WTC11 (cell line): Measurements from ENCODE around the gene VKORC1. TPM values are rescaled to one million over a fixed set of nuclear protein-coding genes. Genes with fewer than 3 reads are reported as not detected.
A peak's percentile ranks its signal among the peaks of the same experiment; 100 is the strongest.

ENCODE experiments used
- ATAC-seq: fragments of 200-7000 bp; cut with Tn5 transposase; 2 replicates; pipeline ENCODE4 v1.10.0; 2021; ENCODE audit warnings: mild to moderate bottlenecking, moderate library complexity
- CTCF ChIA-PET: fragments of 300-600 bp; sonication (Branson Sonifier 250); formaldehyde crosslinking; loops from one replicate; lab custom pipeline; 2021; ENCODE audit warnings: antibody characterized with exemption; lab: Charles Lee
- POLR2A ChIA-PET: fragments of 350-600 bp; sonication (Branson Sonifier 250); formaldehyde crosslinking; loops from one replicate; lab custom pipeline; 2021; ENCODE audit warnings: antibody characterized with exemption; lab: Charles Lee
- DNase-seq: peaks from one replicate; pipeline ENCODE4 v3.0.0; 2021; ENCODE audit warnings: low spot score
- H3K27ac Mint-ChIP-seq: 2 replicates; pipeline ENCODE4 v1.8.0; 2021; ENCODE audit warnings: mixed read lengths
- H3K27me3 Mint-ChIP-seq: 2 replicates; pipeline ENCODE4 v1.8.0; 2021; ENCODE audit warnings: low read depth, mild to moderate bottlenecking, moderate library complexity, mixed read lengths
- H3K36me3 Mint-ChIP-seq: 2 replicates; pipeline ENCODE4 v1.8.0; 2021; ENCODE audit warnings: mixed read lengths
- H3K4me1 Mint-ChIP-seq: 2 replicates; pipeline ENCODE4 v1.8.0; 2022; ENCODE audit warnings: mixed read lengths
- H3K4me3 Mint-ChIP-seq: 2 replicates; pipeline ENCODE4 v1.8.0; 2021; ENCODE audit warnings: mild to moderate bottlenecking, moderate library complexity, mixed read lengths
- H3K9me3 Mint-ChIP-seq: 2 replicates; pipeline ENCODE4 v1.8.0; 2021; ENCODE audit warnings: mixed read lengths
- CBFB ChIP-seq: sonication (generic); formaldehyde crosslinking; IDR thresholded peaks from 2 replicates; pipeline ENCODE4 v1.8.1; 2022; ENCODE audit warnings: mild to moderate bottlenecking, low read depth, missing genetic modification reagents
- CDX4 ChIP-seq: fragments of 250-450 bp; sonication (Bioruptor Pico); IDR thresholded peaks from 2 replicates; pipeline ENCODE4 v1.9.0; 2021; ENCODE audit warnings: moderate library complexity, mild to moderate bottlenecking, inconsistent platforms, borderline replicate concordance
- CREM ChIP-seq: sonication (generic); formaldehyde crosslinking; IDR thresholded peaks from 2 replicates; pipeline ENCODE4 v1.8.1; 2022; ENCODE audit warnings: mild to moderate bottlenecking, missing genetic modification reagents, moderate library complexity
- E2F5 ChIP-seq: sonication (generic); formaldehyde crosslinking; IDR thresholded peaks from 2 replicates; pipeline ENCODE4 v1.8.1; 2022; ENCODE audit warnings: mild to moderate bottlenecking, moderate library complexity, missing genetic modification reagents
- ELF4 ChIP-seq: sonication (generic); formaldehyde crosslinking; IDR thresholded peaks from 2 replicates; pipeline ENCODE4 v1.8.1; 2022; ENCODE audit warnings: low read depth, mild to moderate bottlenecking, moderate library complexity, missing genetic modification reagents
- ETV6 ChIP-seq: sonication (generic); formaldehyde crosslinking; IDR thresholded peaks from 2 replicates; pipeline ENCODE4 v1.8.1; 2022; ENCODE audit warnings: mild to moderate bottlenecking, missing genetic modification reagents
- FOXK1 ChIP-seq: sonication (generic); formaldehyde crosslinking; IDR thresholded peaks from 2 replicates; pipeline ENCODE4 v1.8.0; 2022; ENCODE audit warnings: mild to moderate bottlenecking, moderate library complexity, missing genetic modification reagents
- FOXP1 ChIP-seq: sonication (generic); formaldehyde crosslinking; IDR thresholded peaks from 2 replicates; pipeline ENCODE4 v1.8.0; 2022; ENCODE audit warnings: missing genetic modification reagents, mild to moderate bottlenecking, moderate library complexity, borderline replicate concordance
- GTF2I ChIP-seq: fragments of 250-450 bp; sonication (Bioruptor Pico); conservative IDR thresholded peaks from 2 replicates; pipeline ENCODE4 v1.4.0; 2021; ENCODE audit warnings: mild to moderate bottlenecking
- NR3C1 ChIP-seq: sonication (generic); formaldehyde crosslinking; conservative IDR thresholded peaks from 2 replicates; pipeline ENCODE4 v1.8.1; 2023; ENCODE audit warnings: low read depth, mild to moderate bottlenecking, missing genetic modification reagents
- OVOL2 ChIP-seq: fragments of 250-450 bp; sonication (Bioruptor Pico); IDR thresholded peaks from 2 replicates; pipeline ENCODE4 v1.9.0; 2021; ENCODE audit warnings: mild to moderate bottlenecking, borderline replicate concordance
- RORB ChIP-seq: fragments of 250-450 bp; sonication (Bioruptor Pico); IDR thresholded peaks from 2 replicates; pipeline ENCODE4 v1.9.0; 2021; ENCODE audit warnings: mild to moderate bottlenecking
- SMAD3 ChIP-seq: sonication (generic); formaldehyde crosslinking; IDR thresholded peaks from 2 replicates; pipeline ENCODE4 v1.8.0; 2022; ENCODE audit warnings: missing genetic modification reagents, mild to moderate bottlenecking, borderline replicate concordance
- SP1 ChIP-seq: sonication (generic); formaldehyde crosslinking; conservative IDR thresholded peaks from 2 replicates; pipeline ENCODE4 v1.8.1; 2022; ENCODE audit warnings: missing genetic modification reagents
- TP53 ChIP-seq: sonication (generic); formaldehyde crosslinking; IDR thresholded peaks from 2 replicates; pipeline ENCODE4 v1.8.1; 2023; ENCODE audit warnings: mild to moderate bottlenecking, missing genetic modification reagents
- USF1 ChIP-seq: sonication (generic); formaldehyde crosslinking; IDR thresholded peaks from 2 replicates; pipeline ENCODE4 v1.8.0; 2022; ENCODE audit warnings: mild to moderate bottlenecking, missing genetic modification reagents
- ZBTB21 ChIP-seq: sonication (generic); formaldehyde crosslinking; IDR thresholded peaks from 2 replicates; pipeline ENCODE4 v1.8.1; 2023; ENCODE audit warnings: mild to moderate bottlenecking, missing genetic modification reagents, borderline replicate concordance
- ZNF232 ChIP-seq: sonication (generic); formaldehyde crosslinking; IDR thresholded peaks from 2 replicates; pipeline ENCODE4 v1.8.0; 2022; ENCODE audit warnings: mild to moderate bottlenecking, missing genetic modification reagents
- ZNF396 ChIP-seq: fragments of 250-450 bp; sonication (Bioruptor Pico); IDR thresholded peaks from 2 replicates; pipeline ENCODE4 v1.8.0; 2021; ENCODE audit warnings: mild to moderate bottlenecking, moderate library complexity, borderline replicate concordance
- ZNF532 ChIP-seq: fragments of 250-450 bp; sonication (Bioruptor Pico); IDR thresholded peaks from 2 replicates; pipeline ENCODE4 v1.9.0; 2021; ENCODE audit warnings: mild to moderate bottlenecking, borderline replicate concordance
- total RNA-seq: library from RNA; stranded (reverse); gene quantifications from 3 replicates; pipeline ENCODE4 v1.2.3, GENCODE V29; 2021
- TF ChIP-seq, protein P1 (sequence below): sonication (generic); formaldehyde crosslinking; IDR thresholded peaks from 2 replicates; pipeline ENCODE4 v1.8.0; 2022; ENCODE audit warnings: mild to moderate bottlenecking, missing genetic modification reagents
- TF ChIP-seq, protein P2 (sequence below): sonication (generic); formaldehyde crosslinking; IDR thresholded peaks from 2 replicates; pipeline ENCODE4 v1.8.0; 2022; ENCODE audit warnings: mild to moderate bottlenecking, missing genetic modification reagents

The VKORC1 gene
- total RNA-seq, 1 experiment from 2014 or later, result 85.7 TPM

GRCh38 chr16:31108035-31108793 lies 13.6 kb upstream of the VKORC1 start, which contains the start of gene BCKDK (continued):
- TF ChIP-seq ZNF232 (0 out of 2 replicates have a peak, but pooled peaks have one; percentile 39), FOXK1 (CRISPR knock-in tag) (peak; percentile 67; the same call in 1 of the 2 replicates), ZNF396 (no peak), FOXP1 (peak; percentile 65; the same call in 1 of the 2 replicates), RORB (CRISPR knock-in tag) (no peak), SP1 (CRISPR knock-in tag) (peak; percentile 95)
- TF ChIP-seq, protein P1, sequence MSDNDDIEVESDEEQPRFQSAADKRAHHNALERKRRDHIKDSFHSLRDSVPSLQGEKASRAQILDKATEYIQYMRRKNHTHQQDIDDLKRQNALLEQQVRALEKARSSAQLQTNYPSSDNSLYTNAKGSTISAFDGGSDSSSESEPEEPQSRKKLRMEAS (CRISPR knock-in tag), result peak; percentile 44; the same call in 1 of the 2 replicates
- TF ChIP-seq, protein P2, sequence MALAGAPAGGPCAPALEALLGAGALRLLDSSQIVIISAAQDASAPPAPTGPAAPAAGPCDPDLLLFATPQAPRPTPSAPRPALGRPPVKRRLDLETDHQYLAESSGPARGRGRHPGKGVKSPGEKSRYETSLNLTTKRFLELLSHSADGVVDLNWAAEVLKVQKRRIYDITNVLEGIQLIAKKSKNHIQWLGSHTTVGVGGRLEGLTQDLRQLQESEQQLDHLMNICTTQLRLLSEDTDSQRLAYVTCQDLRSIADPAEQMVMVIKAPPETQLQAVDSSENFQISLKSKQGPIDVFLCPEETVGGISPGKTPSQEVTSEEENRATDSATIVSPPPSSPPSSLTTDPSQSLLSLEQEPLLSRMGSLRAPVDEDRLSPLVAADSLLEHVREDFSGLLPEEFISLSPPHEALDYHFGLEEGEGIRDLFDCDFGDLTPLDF (CRISPR knock-in tag), result no peak

DNA sequence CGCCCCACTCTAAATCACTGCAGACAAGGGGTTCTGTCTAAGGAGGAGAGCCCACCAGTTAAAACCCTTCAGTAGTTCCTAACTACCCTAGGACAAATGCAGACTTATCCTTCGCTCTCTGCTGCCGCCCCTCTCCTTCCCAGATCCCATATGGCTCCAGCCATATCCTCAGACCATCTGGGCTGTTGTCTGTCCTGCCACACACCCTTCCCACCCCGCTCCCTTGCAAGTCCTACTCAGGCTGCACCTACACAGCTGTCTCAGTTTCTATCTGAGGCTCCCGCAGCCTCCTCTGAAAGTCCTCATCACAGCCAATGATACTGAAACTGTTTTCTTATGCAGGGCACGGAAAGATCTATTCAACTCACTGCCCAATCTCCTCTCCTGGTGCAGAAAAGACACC lies 12.9 kb upstream of the VKORC1 start:
- DNase-seq (no peak), ATAC-seq (no peak)
- no peak overlapping the region for H3K27ac Mint-ChIP-seq
- TF ChIP-seq ELF4, result no peak
- no peak for TF ChIP-seq ZNF532 (CRISPR knock-in tag)
- no peak for TF ChIP-seq ZBTB21 (CRISPR knock-in tag)
- TF ChIP-seq USF1 (CRISPR knock-in tag), result no peak
- POLR2A ChIA-PET, result no interaction called here
- H3K4me3 Mint-ChIP-seq, result peak overlapping the region; percentile 74
- H3K4me1 Mint-ChIP-seq, result peaks cover 9% of the 10 kb centered on the region; the same call in 1 of the 2 replicates
- H3K36me3 Mint-ChIP-seq, result peaks cover 27% of the 10 kb centered on the region
- CTCF ChIA-PET, result interaction anchor here (0.7 to 3.0 kb wide), 3 partner anchors 13 to 123 kb away, joined by 3 to 9 read pairs (median 5); partner anchors contain the start of gene HSD3B7
- H3K9me3 Mint-ChIP-seq, result no peaks in the 10 kb centered on the region
- peaks cover 4% of the 10 kb centered on the region for H3K27me3 Mint-ChIP-seq

GRCh38 chr16:31106509-31107464 lies 12.2 kb upstream of the VKORC1 start:
- H3K36me3 Mint-ChIP-seq, result peaks cover 23% of the 10 kb centered on the region
- H3K4me3 Mint-ChIP-seq, result peak overlapping the region; percentile 74
- no peak overlapping the region for H3K27ac Mint-ChIP-seq
- H3K27me3 Mint-ChIP-seq, result peaks cover 4% of the 10 kb centered on the region
- DNase-seq (no peak), ATAC-seq (no peak)
- CTCF ChIA-PET, result interaction anchor here (0.7 to 3.0 kb wide), 2 partner anchors 13 to 35 kb away, joined by 3 to 9 read pairs; no protein-coding TSS in a partner anchor
- POLR2A ChIA-PET, result interaction anchor here (0.5 kb wide), 1 partner anchor 10 kb away, joined by 4 read pairs; no protein-coding TSS in a partner anchor
- no peaks in the 10 kb centered on the region for H3K9me3 Mint-ChIP-seq
- TF ChIP-seq TP53 (CRISPR knock-in tag), result no peak
- TF ChIP-seq CBFB (CRISPR knock-in tag), result no peak
- TF ChIP-seq ETV6 (CRISPR knock-in tag), result no peak
- no peak for TF ChIP-seq CREM (CRISPR knock-in tag)
- no peak for TF ChIP-seq CDX4 (CRISPR knock-in tag)
- TF ChIP-seq ZNF232, result no peak
- TF ChIP-seq OVOL2, result no peak
- no peak for TF ChIP-seq GTF2I (CRISPR knock-in tag)
- no peak for TF ChIP-seq SMAD3 (CRISPR knock-in tag)
- TF ChIP-seq RORB (CRISPR knock-in tag), result no peak
- TF ChIP-seq ZBTB21 (CRISPR knock-in tag), result no peak
- no peak for TF ChIP-seq E2F5
- no peak for TF ChIP-seq NR3C1 (CRISPR knock-in tag)
- peaks cover 9% of the 10 kb centered on the region; the same call in 1 of the 2 replicates for H3K4me1 Mint-ChIP-seq
